Activated CD8-positive, alpha-beta memory T cell treated with anti-CD3 and anti-CD28 coated beads, Interleukin-2, amount 50 U/mL, for 4 hours (primary cell): ENCODE data around the gene COL6A2.
"Not testable (repeated sequence)": the region's sequence is repeated elsewhere in the genome, so short reads cannot be mapped to it uniquely, and the experiment has no call there.

Source experiments
- DNase-seq: peaks from one replicate; pipeline ENCODE4 v3.0.0-alpha.2; 2020

Gene COL6A2

GRCh38 chr21:46127239-46128105, 29.6 kb downstream of the COL6A2 start:
- DNase-seq, result peak; percentile 14

GRCh38 chr21:46128106-46128932, 30.4 kb downstream of the COL6A2 start:
- peak; percentile 6 for DNase-seq

- DNase-seq, result no peak
Observed at GRCh38 chr21:46128933-46129571, 31.1 kb downstream of the COL6A2 start.

GRCh38 chr21:46129846-46130651, 32.1 kb downstream of the COL6A2 start:
- DNase-seq, result no peak

- no peak for DNase-seq
Observed at GRCh38 chr21:46130831-46131587, 33.1 kb downstream of the COL6A2 start.

- DNase-seq, result no peak
Observed at GRCh38 chr21:46131588-46131837, 33.6 kb downstream of the COL6A2 start.

GRCh38 chr21:46131838-46132651, 34.1 kb downstream of the COL6A2 start:
- no peak for DNase-seq

- DNase-seq, result no peak
Observed at GRCh38 chr21:46135782-46136395, 38.0 kb downstream of the COL6A2 start.

- no peak for DNase-seq
Observed at GRCh38 chr21:46136739-46137349, 38.9 kb downstream of the COL6A2 start.

- no peak for DNase-seq
Observed at GRCh38 chr21:46137908-46138307, 40.0 kb downstream of the COL6A2 start.

GRCh38 chr21:46138383-46138970, 40.6 kb downstream of the COL6A2 start:
- no peak for DNase-seq

- DNase-seq, result no peak
Observed at GRCh38 chr21:46139686-46140085, 41.8 kb downstream of the COL6A2 start.

GRCh38 chr21:46140352-46141003, 42.6 kb downstream of the COL6A2 start:
- not testable (repeated sequence) for DNase-seq

- DNase-seq, result no peak
Observed at GRCh38 chr21:46141767-46142581, 44.1 kb downstream of the COL6A2 start.

- DNase-seq, result no peak
Observed at GRCh38 chr21:46142582-46143473, 44.9 kb downstream of the COL6A2 start.

GRCh38 chr21:46144464-46145070, 46.7 kb downstream of the COL6A2 start:
- no peak for DNase-seq
